GM23338 (cell line): Measurements from ENCODE around the gene PLEKHA7. TPM values are rescaled to one million over a fixed set of nuclear protein-coding genes. Genes with fewer than 3 reads are reported as not detected.

Experiments
- ATAC-seq: fragments of 200-7000 bp; cut with Tn5 transposase; 3 replicates; pipeline ENCODE4 v1.9.1; 2020
- DNase-seq: peaks from one replicate; pipeline ENCODE4 v3.0.0-alpha.2; 2015; ENCODE audit warnings: low spot score
- H2AFZ ChIP-seq: fragments of 200-600 bp; sonication (generic); 2 replicates; pipeline ENCODE4 v1.8.0; 2016; ENCODE audit warnings: antibody characterized with exemption, mild to moderate bottlenecking, moderate library complexity
- H3F3A ChIP-seq: fragments of 200-600 bp; sonication (generic); replicated peaks from 2 replicates; pipeline ENCODE4 v1.8.0; 2017; ENCODE audit warnings: antibody characterized with exemption, mixed run types, low read depth
- H3K27ac ChIP-seq: fragments of 200-600 bp; sonication (generic); 2 replicates; pipeline ENCODE4 v1.6.1; 2016; ENCODE audit warnings: low read depth
- H3K27me3 ChIP-seq: fragments of 200-600 bp; sonication (generic); 2 replicates; pipeline ENCODE4 v1.8.0; 2016; ENCODE audit warnings: mild to moderate bottlenecking, mixed run types, moderate library complexity; ENCODE audit not compliant: insufficient read depth
- H3K36me3 ChIP-seq: fragments of 200-600 bp; sonication (generic); 2 replicates; pipeline ENCODE4 v1.8.0; 2016; ENCODE audit warnings: mild to moderate bottlenecking; ENCODE audit not compliant: insufficient read depth
- H3K4me1 ChIP-seq: fragments of 200-600 bp; sonication (generic); 2 replicates; pipeline ENCODE4 v1.8.0; 2016; ENCODE audit warnings: mild to moderate bottlenecking, moderate library complexity; ENCODE audit not compliant: insufficient read depth
- H3K4me2 ChIP-seq: fragments of 200-600 bp; sonication (generic); 2 replicates; pipeline ENCODE4 v1.7.1; 2017; ENCODE audit warnings: mixed run types
- H3K4me3 ChIP-seq: fragments of 200-600 bp; sonication (generic); 2 replicates; pipeline ENCODE4 v1.6.1; 2016; ENCODE audit warnings: mixed run types
- H3K79me2 ChIP-seq: fragments of 200-600 bp; sonication (generic); replicated peaks from 2 replicates; pipeline ENCODE4 v1.8.0; 2017; ENCODE audit warnings: mild to moderate bottlenecking; ENCODE audit not compliant: insufficient read depth
- H3K9me2 ChIP-seq: fragments of 200-600 bp; sonication (generic); 2 replicates; pipeline ENCODE4 v1.8.0; 2017; ENCODE audit not compliant: insufficient read depth
- H4K20me1 ChIP-seq: fragments of 200-600 bp; sonication (generic); replicated peaks from 2 replicates; pipeline ENCODE4 v1.8.0; 2017; ENCODE audit warnings: mild to moderate bottlenecking; ENCODE audit not compliant: insufficient read depth
- H3K27ac Mint-ChIP-seq: 2 replicates; pipeline ENCODE4 v1.8.0; 2020; ENCODE audit warnings: inconsistent platforms, mild to moderate bottlenecking, moderate library complexity, mixed read lengths
- H3K27me3 Mint-ChIP-seq: 3 replicates; pipeline ENCODE4 v1.8.0; 2022; ENCODE audit warnings: low read depth, mild to moderate bottlenecking, moderate library complexity, mixed read lengths, inconsistent platforms; ENCODE audit not compliant: insufficient read depth, poor library complexity
- H3K36me3 Mint-ChIP-seq: 3 replicates; pipeline ENCODE4 v1.8.0; 2021; ENCODE audit warnings: low read depth, mild to moderate bottlenecking, inconsistent platforms, moderate library complexity, mixed read lengths
- H3K4me1 Mint-ChIP-seq: 3 replicates; pipeline ENCODE4 v1.8.0; 2020; ENCODE audit warnings: mild to moderate bottlenecking, inconsistent platforms, mixed read lengths
- H3K4me3 Mint-ChIP-seq: 3 replicates; pipeline ENCODE4 v1.8.0; 2021; ENCODE audit warnings: moderate library complexity, mild to moderate bottlenecking, inconsistent platforms, mixed read lengths
- H3K9me3 Mint-ChIP-seq: 3 replicates; pipeline ENCODE4 v1.8.0; 2020; ENCODE audit warnings: moderate library complexity, mild to moderate bottlenecking, inconsistent platforms, mixed read lengths
- CREB1 ChIP-seq: fragments of 250-450 bp; sonication (Bioruptor Pico); IDR thresholded peaks from 2 replicates; pipeline ENCODE4 v1.5.0; 2020; ENCODE audit warnings: low read depth, mild to moderate bottlenecking, moderate library complexity
- EZH2 ChIP-seq: fragments of 200-600 bp; sonication (generic); IDR thresholded peaks from one replicate; pipeline ENCODE4 v1.8.0; 2017; ENCODE audit warnings: antibody characterized with exemption, mild to moderate bottlenecking, low read depth; ENCODE audit not compliant: unreplicated experiment
- NANOG ChIP-seq: IDR thresholded peaks from 2 replicates; pipeline ENCODE4 v1.6.1; 2016; ENCODE audit warnings: antibody characterized with exemption, borderline replicate concordance
- POLR2AphosphoS5 ChIP-seq: IDR thresholded peaks from 2 replicates; pipeline ENCODE4 v1.6.1; 2016; ENCODE audit warnings: antibody characterized with exemption, low read depth
- STAT1 ChIP-seq: IDR thresholded peaks from one replicate; pipeline ENCODE4 v1.6.1; 2016; ENCODE audit warnings: antibody characterized with exemption; ENCODE audit not compliant: unreplicated experiment
- ZNF331 ChIP-seq: fragments of 250-450 bp; sonication (Bioruptor Pico); IDR thresholded peaks from 2 replicates; pipeline ENCODE4 v1.5.0; 2020; ENCODE audit warnings: low read depth, mild to moderate bottlenecking, moderate library complexity
- polyA plus RNA-seq: library from polyadenylated mRNA; unstranded; fragments of >200 nt; fragmentation: Nextera tagmentation; extraction: Ambion mirVana; gene quantifications from 2 replicates; pipeline ENCODE4 v1.2.1, GENCODE V29; 2016
- total RNA-seq: library from RNA; depleted of rRNA; stranded (reverse); fragments of >200 nt; shearing (Covaris generic); gene quantifications from 2 replicates; pipeline ENCODE4 v1.2.3, GENCODE V29; 2014
- TF ChIP-seq, protein P1 (sequence below): IDR thresholded peaks from one replicate; pipeline ENCODE4 v1.6.1; 2018; ENCODE audit warnings: antibody characterized with exemption; ENCODE audit not compliant: unreplicated experiment
- TF ChIP-seq, protein P2 (sequence below), 2 experiments: fragments of 200-600 bp in 1 of 2; sonication (generic) in 1 of 2; conservative IDR thresholded peaks; 2 replicates each; pipeline versions ENCODE4 v1.5.1 to v1.6.1; 2016 to 2017; ENCODE audit warnings: antibody characterized with exemption in 2 of 2, low read depth in 2 of 2, mild to moderate bottlenecking in 2 of 2, moderate library complexity in 1 of 2
- TF ChIP-seq, protein P3 (sequence below): IDR thresholded peaks from 2 replicates; pipeline ENCODE4 v1.6.1; 2016; ENCODE audit warnings: antibody characterized with exemption

Gene PLEKHA7
- total and polyA plus RNA-seq, 2 experiments from 2014 or later: 9.7 to 15.8 TPM

DNA sequence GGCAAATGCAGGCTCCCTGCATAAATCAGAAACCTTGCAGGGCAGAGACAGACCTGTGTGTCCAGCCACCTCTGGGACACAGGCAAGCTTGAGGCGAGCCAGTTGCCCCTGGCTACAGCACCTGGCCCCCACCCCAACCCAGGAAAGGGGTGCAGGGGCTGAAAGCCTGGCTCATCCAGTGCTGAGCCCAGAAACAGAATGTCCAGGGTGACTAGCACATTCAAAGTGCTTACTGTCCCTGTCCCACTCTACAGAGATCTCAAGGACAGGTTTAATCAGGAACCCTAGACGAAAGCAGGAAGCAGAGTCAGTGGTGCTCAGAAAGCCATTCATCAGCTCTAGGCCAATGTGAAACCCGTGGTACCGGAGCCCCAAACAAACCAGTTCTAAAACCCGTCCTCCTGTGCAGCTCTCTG lies 31.9 kb downstream of the PLEKHA7 start:
- peaks cover 18% of the 10 kb centered on the region for H3K4me1 ChIP-seq
- no peaks in the 10 kb centered on the region for H3K27me3 ChIP-seq
- no peak overlapping the region for H3K4me2 ChIP-seq
- H3K9me3 Mint-ChIP-seq: no peaks in the 10 kb centered on the region
- peak; percentile 18 for DNase-seq
- no peaks in the 10 kb centered on the region; the same call in 2 of the 3 replicates for H3K36me3 Mint-ChIP-seq
- peaks cover 15% of the 10 kb centered on the region for H3K27me3 Mint-ChIP-seq
- H3K4me3 ChIP-seq: no peak overlapping the region
- TF ChIP-seq, protein P1, sequence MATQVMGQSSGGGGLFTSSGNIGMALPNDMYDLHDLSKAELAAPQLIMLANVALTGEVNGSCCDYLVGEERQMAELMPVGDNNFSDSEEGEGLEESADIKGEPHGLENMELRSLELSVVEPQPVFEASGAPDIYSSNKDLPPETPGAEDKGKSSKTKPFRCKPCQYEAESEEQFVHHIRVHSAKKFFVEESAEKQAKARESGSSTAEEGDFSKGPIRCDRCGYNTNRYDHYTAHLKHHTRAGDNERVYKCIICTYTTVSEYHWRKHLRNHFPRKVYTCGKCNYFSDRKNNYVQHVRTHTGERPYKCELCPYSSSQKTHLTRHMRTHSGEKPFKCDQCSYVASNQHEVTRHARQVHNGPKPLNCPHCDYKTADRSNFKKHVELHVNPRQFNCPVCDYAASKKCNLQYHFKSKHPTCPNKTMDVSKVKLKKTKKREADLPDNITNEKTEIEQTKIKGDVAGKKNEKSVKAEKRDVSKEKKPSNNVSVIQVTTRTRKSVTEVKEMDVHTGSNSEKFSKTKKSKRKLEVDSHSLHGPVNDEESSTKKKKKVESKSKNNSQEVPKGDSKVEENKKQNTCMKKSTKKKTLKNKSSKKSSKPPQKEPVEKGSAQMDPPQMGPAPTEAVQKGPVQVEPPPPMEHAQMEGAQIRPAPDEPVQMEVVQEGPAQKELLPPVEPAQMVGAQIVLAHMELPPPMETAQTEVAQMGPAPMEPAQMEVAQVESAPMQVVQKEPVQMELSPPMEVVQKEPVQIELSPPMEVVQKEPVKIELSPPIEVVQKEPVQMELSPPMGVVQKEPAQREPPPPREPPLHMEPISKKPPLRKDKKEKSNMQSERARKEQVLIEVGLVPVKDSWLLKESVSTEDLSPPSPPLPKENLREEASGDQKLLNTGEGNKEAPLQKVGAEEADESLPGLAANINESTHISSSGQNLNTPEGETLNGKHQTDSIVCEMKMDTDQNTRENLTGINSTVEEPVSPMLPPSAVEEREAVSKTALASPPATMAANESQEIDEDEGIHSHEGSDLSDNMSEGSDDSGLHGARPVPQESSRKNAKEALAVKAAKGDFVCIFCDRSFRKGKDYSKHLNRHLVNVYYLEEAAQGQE: no peak
- no peak for TF ChIP-seq CREB1 (CRISPR knock-in tag)
- TF ChIP-seq, protein P2, sequence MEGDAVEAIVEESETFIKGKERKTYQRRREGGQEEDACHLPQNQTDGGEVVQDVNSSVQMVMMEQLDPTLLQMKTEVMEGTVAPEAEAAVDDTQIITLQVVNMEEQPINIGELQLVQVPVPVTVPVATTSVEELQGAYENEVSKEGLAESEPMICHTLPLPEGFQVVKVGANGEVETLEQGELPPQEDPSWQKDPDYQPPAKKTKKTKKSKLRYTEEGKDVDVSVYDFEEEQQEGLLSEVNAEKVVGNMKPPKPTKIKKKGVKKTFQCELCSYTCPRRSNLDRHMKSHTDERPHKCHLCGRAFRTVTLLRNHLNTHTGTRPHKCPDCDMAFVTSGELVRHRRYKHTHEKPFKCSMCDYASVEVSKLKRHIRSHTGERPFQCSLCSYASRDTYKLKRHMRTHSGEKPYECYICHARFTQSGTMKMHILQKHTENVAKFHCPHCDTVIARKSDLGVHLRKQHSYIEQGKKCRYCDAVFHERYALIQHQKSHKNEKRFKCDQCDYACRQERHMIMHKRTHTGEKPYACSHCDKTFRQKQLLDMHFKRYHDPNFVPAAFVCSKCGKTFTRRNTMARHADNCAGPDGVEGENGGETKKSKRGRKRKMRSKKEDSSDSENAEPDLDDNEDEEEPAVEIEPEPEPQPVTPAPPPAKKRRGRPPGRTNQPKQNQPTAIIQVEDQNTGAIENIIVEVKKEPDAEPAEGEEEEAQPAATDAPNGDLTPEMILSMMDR (conservative IDR thresholded peaks at IDR 0.05; ENCODE audit: low read depth in 2 of 2): no peak
- TF ChIP-seq NANOG: no peak
- no peak for TF ChIP-seq POLR2AphosphoS5
- ATAC-seq: no peak
- peaks cover 74% of the 10 kb centered on the region for H3K4me1 Mint-ChIP-seq
- no peaks in the 10 kb centered on the region for H3K36me3 ChIP-seq
- no peaks in the 10 kb centered on the region for H3F3A ChIP-seq
- no peak overlapping the region for H3K4me3 Mint-ChIP-seq
- peaks cover 18% of the 10 kb centered on the region for H3K79me2 ChIP-seq
- H3K27ac Mint-ChIP-seq: no peak overlapping the region
- 0 out of 2 replicates have a peak, but pooled peaks cover 5% of the 10 kb centered on the region for H3K9me2 ChIP-seq
- H3K27ac ChIP-seq: no peak overlapping the region
- H4K20me1 ChIP-seq: peaks cover 16% of the 10 kb centered on the region; the same call in 1 of the 2 replicates
- H2AFZ ChIP-seq: no peak overlapping the region

DNA sequence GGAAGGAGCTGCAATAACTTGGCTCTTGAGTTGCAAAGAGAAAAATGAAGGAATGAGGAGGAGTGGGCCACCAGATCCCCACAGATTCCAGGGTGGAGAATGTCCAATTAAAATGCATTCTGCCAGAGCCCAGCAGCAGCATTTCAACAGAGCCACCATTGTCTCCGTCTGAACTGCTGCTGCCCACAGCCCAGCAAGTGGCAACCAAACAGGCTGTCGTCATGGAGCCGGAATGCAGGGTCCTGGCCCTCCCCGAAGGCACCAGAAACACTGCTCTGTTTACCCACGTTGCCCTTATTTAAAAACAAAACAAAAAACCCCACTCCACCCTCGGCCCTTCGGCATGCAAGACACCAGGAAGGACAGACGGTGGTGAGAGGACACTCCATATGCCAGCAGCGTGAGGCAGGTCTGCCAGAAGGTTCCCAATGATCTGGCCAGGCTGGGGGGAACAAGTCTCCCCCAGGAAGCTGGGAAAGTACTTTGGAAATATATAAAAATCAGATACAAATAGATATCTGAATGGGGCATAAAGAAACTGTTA lies 32.5 kb downstream of the PLEKHA7 start:
- no peaks in the 10 kb centered on the region for H3K27me3 ChIP-seq
- no peak overlapping the region for H3K4me2 ChIP-seq
- Mint-ChIP-seq H3K9me3 (no peaks in the 10 kb centered on the region), H3K27me3 (peaks cover 18% of the 10 kb centered on the region), H3K4me3 (no peak overlapping the region), H3K27ac (no peak overlapping the region), H3K36me3 (no peaks in the 10 kb centered on the region; the same call in 2 of the 3 replicates), H3K4me1 (peaks cover 75% of the 10 kb centered on the region)
- H3F3A ChIP-seq: no peaks in the 10 kb centered on the region
- H3K36me3 ChIP-seq: no peaks in the 10 kb centered on the region
- H4K20me1 ChIP-seq: peaks cover 16% of the 10 kb centered on the region; the same call in 1 of the 2 replicates
- H3K27ac ChIP-seq: no peak overlapping the region
- H3K4me1 ChIP-seq: peaks cover 14% of the 10 kb centered on the region
- H2AFZ ChIP-seq: no peak overlapping the region
- H3K4me3 ChIP-seq: no peak overlapping the region
- ATAC-seq (peak; percentile 73), DNase-seq (peak; percentile 51)
- 0 out of 2 replicates have a peak, but pooled peaks cover 5% of the 10 kb centered on the region for H3K9me2 ChIP-seq
- peaks cover 23% of the 10 kb centered on the region for H3K79me2 ChIP-seq
- no peak for TF ChIP-seq ZNF331
- no peak for TF ChIP-seq NANOG
- no peak for TF ChIP-seq EZH2
- no peak for TF ChIP-seq STAT1
- TF ChIP-seq POLR2AphosphoS5: no peak
- TF ChIP-seq, protein P2 (conservative IDR thresholded peaks at IDR 0.05; ENCODE audit: low read depth in 2 of 2): no peak
- TF ChIP-seq, protein P1: no peak
- TF ChIP-seq, protein P3, sequence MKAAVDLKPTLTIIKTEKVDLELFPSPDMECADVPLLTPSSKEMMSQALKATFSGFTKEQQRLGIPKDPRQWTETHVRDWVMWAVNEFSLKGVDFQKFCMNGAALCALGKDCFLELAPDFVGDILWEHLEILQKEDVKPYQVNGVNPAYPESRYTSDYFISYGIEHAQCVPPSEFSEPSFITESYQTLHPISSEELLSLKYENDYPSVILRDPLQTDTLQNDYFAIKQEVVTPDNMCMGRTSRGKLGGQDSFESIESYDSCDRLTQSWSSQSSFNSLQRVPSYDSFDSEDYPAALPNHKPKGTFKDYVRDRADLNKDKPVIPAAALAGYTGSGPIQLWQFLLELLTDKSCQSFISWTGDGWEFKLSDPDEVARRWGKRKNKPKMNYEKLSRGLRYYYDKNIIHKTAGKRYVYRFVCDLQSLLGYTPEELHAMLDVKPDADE: no peak
- TF ChIP-seq CREB1 (CRISPR knock-in tag): no peak
